ENCODE data around the gene DAPK1. TPM values are rescaled to one million over a fixed set of nuclear protein-coding genes. Genes with fewer than 3 reads are reported as not detected.

Gene DAPK1
- total RNA-seq, 1 donor from 2014 or later = 66.0 TPM

- FAIRE-seq (no peak), DNase-seq (ENCODE audit: low spot score in 2 of 2) (no peak)
Measured at GRCh38 chr9:87676976-87677775, 179.5 kb downstream of the DAPK1 start.

GRCh38 chr9:87677776-87678587, 180.3 kb downstream of the DAPK1 start:
- no peak for DNase-seq (ENCODE audit: low spot score in 2 of 2)
- FAIRE-seq = no peak

GRCh38 chr9:87678650-87679355, 181.1 kb downstream of the DAPK1 start:
- DNase-seq (ENCODE audit: low spot score in 2 of 2) = peak; percentile 61 to 77
- peak; percentile 6 for FAIRE-seq

GRCh38 chr9:87681271-87682061, 183.8 kb downstream of the DAPK1 start:
- DNase-seq (ENCODE audit: low spot score in 2 of 2) = no peak
- FAIRE-seq = no peak

GRCh38 chr9:87682085-87682484, 184.4 kb downstream of the DAPK1 start:
- no peak for FAIRE-seq
- DNase-seq (ENCODE audit: low spot score in 2 of 2) = no peak

- DNase-seq (ENCODE audit: low spot score in 2 of 2) (no peak), FAIRE-seq (no peak)
Measured at GRCh38 chr9:87682618-87683017, 185.0 kb downstream of the DAPK1 start.

- DNase-seq (ENCODE audit: low spot score in 2 of 2) (no peak), FAIRE-seq (no peak)
Measured at GRCh38 chr9:87683751-87684626, 186.3 kb downstream of the DAPK1 start.

- peak; percentile 54 to 63 for DNase-seq (ENCODE audit: low spot score in 2 of 2)
- no peak for FAIRE-seq
Measured at GRCh38 chr9:87684627-87685219, 187.1 kb downstream of the DAPK1 start.

GRCh38 chr9:87685441-87685840, 187.8 kb downstream of the DAPK1 start:
- DNase-seq (ENCODE audit: low spot score in 2 of 2) (no peak), FAIRE-seq (no peak)

GRCh38 chr9:87685871-87686519, 188.3 kb downstream of the DAPK1 start:
- no peak for DNase-seq (ENCODE audit: low spot score in 2 of 2)
- FAIRE-seq = no peak

- no peak for FAIRE-seq
- DNase-seq (ENCODE audit: low spot score in 2 of 2) = no peak
Measured at GRCh38 chr9:87686520-87687090, 188.9 kb downstream of the DAPK1 start.

- FAIRE-seq = no peak
- DNase-seq (ENCODE audit: low spot score in 2 of 2) = no peak
Measured at GRCh38 chr9:87687207-87687606, 189.5 kb downstream of the DAPK1 start.

GRCh38 chr9:87694236-87694755, 196.6 kb downstream of the DAPK1 start:
- FAIRE-seq = no peak
- DNase-seq (ENCODE audit: low spot score in 2 of 2) = no peak

- FAIRE-seq (no peak), DNase-seq (ENCODE audit: low spot score in 2 of 2) (no peak)
Measured at GRCh38 chr9:87695523-87695922, 197.9 kb downstream of the DAPK1 start.

- DNase-seq (ENCODE audit: low spot score in 2 of 2) = no peak
- FAIRE-seq = no peak
Measured at GRCh38 chr9:87696641-87697040, 199.0 kb downstream of the DAPK1 start.

GRCh38 chr9:87698069-87698809, 200.6 kb downstream of the DAPK1 start:
- no peak for DNase-seq (ENCODE audit: low spot score in 2 of 2)
- no peak for FAIRE-seq

- DNase-seq (ENCODE audit: low spot score in 2 of 2) (no peak), FAIRE-seq (no peak)
Measured at GRCh38 chr9:87699835-87700234, 202.2 kb downstream of the DAPK1 start.

Measured in frontal cortex (tissue), 4 donors.